Neural progenitor cell (in vitro differentiated cells): ENCODE results near the gene PITPNC1. TPM values are rescaled to one million over a fixed set of nuclear protein-coding genes. Genes with fewer than 3 reads are reported as not detected.

Experiments
- DNase-seq: peaks from one replicate; pipeline ENCODE4 v3.0.0-alpha.2; 2016; ENCODE audit warnings: low spot score
- H2AFZ ChIP-seq: fragments of 200-600 bp; sonication (generic); replicated peaks from 2 replicates; pipeline ENCODE4 v1.6.1; 2016; ENCODE audit warnings: antibody characterized with exemption
- H3F3A ChIP-seq: fragments of 200-600 bp; sonication (generic); 2 replicates; pipeline ENCODE4 v1.6.1; 2016; ENCODE audit warnings: antibody characterized with exemption, low read depth
- H3K27ac ChIP-seq: fragments of 200-600 bp; sonication (generic); 2 replicates; pipeline ENCODE4 v1.5.1; 2016; ENCODE audit warnings: mild to moderate bottlenecking
- H3K27me3 ChIP-seq: fragments of 200-600 bp; sonication (generic); 2 replicates; pipeline ENCODE4 v1.6.1; 2016; ENCODE audit warnings: mild to moderate bottlenecking, moderate library complexity
- H3K36me3 ChIP-seq: fragments of 200-600 bp; sonication (generic); 2 replicates; pipeline ENCODE4 v1.5.1; 2016
- H3K4me1 ChIP-seq: fragments of 200-600 bp; sonication (generic); 2 replicates; pipeline ENCODE4 v1.6.1; 2016; ENCODE audit warnings: mixed run types
- H3K4me2 ChIP-seq: fragments of 200-600 bp; sonication (generic); 2 replicates; pipeline ENCODE4 v1.6.1; 2016
- H3K4me3 ChIP-seq: fragments of 200-600 bp; sonication (generic); 2 replicates; pipeline ENCODE4 v1.5.1; 2016
- H3K79me2 ChIP-seq: fragments of 200-600 bp; sonication (generic); 2 replicates; pipeline ENCODE4 v1.6.1; 2016; ENCODE audit warnings: low read depth
- H3K9ac ChIP-seq: fragments of 200-600 bp; sonication (generic); 2 replicates; pipeline ENCODE4 v1.6.1; 2016
- H3K9me3 ChIP-seq: fragments of 200-600 bp; sonication (generic); 2 replicates; pipeline ENCODE4 v1.5.1; 2016; ENCODE audit warnings: low read depth
- H4K20me1 ChIP-seq: fragments of 200-600 bp; sonication (generic); 2 replicates; pipeline ENCODE4 v1.6.1; 2016; ENCODE audit warnings: low read depth
- H3K27ac Mint-ChIP-seq: 3 replicates; pipeline ENCODE4 v1.8.0; 2021; ENCODE audit warnings: mixed read lengths
- H3K27me3 Mint-ChIP-seq: 2 replicates; pipeline ENCODE4 v1.8.0; 2022; ENCODE audit warnings: low read depth, mild to moderate bottlenecking, inconsistent platforms, moderate library complexity, mixed read lengths; ENCODE audit not compliant: insufficient read depth
- H3K36me3 Mint-ChIP-seq: 3 replicates; pipeline ENCODE4 v1.8.0; 2021; ENCODE audit warnings: mixed read lengths
- H3K4me1 Mint-ChIP-seq: 3 replicates; pipeline ENCODE4 v1.8.0; 2021; ENCODE audit warnings: mixed read lengths
- H3K4me3 Mint-ChIP-seq: 3 replicates; pipeline ENCODE4 v1.8.0; 2021; ENCODE audit warnings: mild to moderate bottlenecking, moderate library complexity, mixed read lengths
- H3K9me3 Mint-ChIP-seq: 3 replicates; pipeline ENCODE4 v1.8.0; 2020; ENCODE audit warnings: mixed read lengths
- CTCF ChIP-seq: fragments of 200-600 bp; sonication (generic); IDR thresholded peaks from 2 replicates; pipeline ENCODE4 v1.5.1; 2017; ENCODE audit warnings: antibody characterized with exemption, mild to moderate bottlenecking
- EZH2 ChIP-seq: fragments of 200-600 bp; sonication (generic); IDR thresholded peaks from 2 replicates; pipeline ENCODE4 v1.6.1; 2017; ENCODE audit warnings: antibody characterized with exemption, mild to moderate bottlenecking, moderate library complexity
- EZH2phosphoT487 ChIP-seq: fragments of 200-600 bp; sonication (generic); IDR thresholded peaks from 2 replicates; pipeline ENCODE4 v1.6.1; 2017; ENCODE audit warnings: antibody characterized with exemption
- total RNA-seq: library from RNA; depleted of rRNA; stranded (reverse); fragments of >200 nt; gene quantifications from 2 replicates; pipeline ENCODE4 v1.2.3, GENCODE V29; 2015; ENCODE audit warnings: low replicate concordance

The PITPNC1 gene
- total RNA-seq, 1 donor from 2014 or later = 8.1 TPM

- H2AFZ ChIP-seq = no peak overlapping the region
- peaks cover 24% of the 10 kb centered on the region for H3K79me2 ChIP-seq
- no peaks in the 10 kb centered on the region for H3K27me3 ChIP-seq
- TF ChIP-seq CTCF (no peak), EZH2phosphoT487 (no peak), EZH2 (no peak)
- Mint-ChIP-seq H3K9me3 (no peaks in the 10 kb centered on the region), H3K27me3 (no peaks in the 10 kb centered on the region), H3K27ac (no peak overlapping the region), H3K36me3 (peaks cover 27% of the 10 kb centered on the region), H3K4me1 (no peaks in the 10 kb centered on the region), H3K4me3 (no peak overlapping the region)
- H3K27ac ChIP-seq = no peak overlapping the region
- peaks cover 5% of the 10 kb centered on the region for H4K20me1 ChIP-seq
- peaks cover 8% of the 10 kb centered on the region for H3K36me3 ChIP-seq
- H3K4me2 ChIP-seq = no peak overlapping the region
- no peaks in the 10 kb centered on the region for H3F3A ChIP-seq
- no peak for DNase-seq
- H3K4me1 ChIP-seq = no peaks in the 10 kb centered on the region
- no peaks in the 10 kb centered on the region for H3K9me3 ChIP-seq
- no peak overlapping the region for H3K9ac ChIP-seq
- H3K4me3 ChIP-seq = no peak overlapping the region
Measured at GRCh38 chr17:67353929-67354574, 23.0 kb upstream of the PITPNC1 start.

DNA sequence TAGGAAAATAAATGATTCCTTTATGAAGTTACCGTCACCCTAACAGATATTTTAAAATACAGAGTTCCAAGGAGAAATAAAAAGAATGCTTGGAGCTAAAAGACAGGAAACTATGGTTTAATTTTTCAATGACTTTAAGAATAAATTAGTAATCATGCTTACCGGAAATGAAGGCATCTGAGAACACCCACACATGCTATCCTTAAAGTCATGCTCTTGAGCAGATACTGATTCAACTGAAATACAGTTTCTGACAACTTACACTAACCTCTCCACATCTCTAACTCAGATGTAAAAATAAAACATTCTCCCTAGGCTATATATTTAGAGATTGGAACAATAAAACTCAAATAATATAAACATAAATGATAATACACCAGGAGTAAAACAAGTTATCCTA, 18.5 kb upstream of the PITPNC1 start:
- H3K36me3 Mint-ChIP-seq = peaks cover 23% of the 10 kb centered on the region
- Histone ChIP-seq H3K9ac (no peak overlapping the region), H3K4me1 (no peaks in the 10 kb centered on the region), H3K4me2 (no peak overlapping the region), H3K27me3 (no peaks in the 10 kb centered on the region), H3K79me2 (peaks cover 70% of the 10 kb centered on the region), H4K20me1 (peaks cover 44% of the 10 kb centered on the region), H3K4me3 (no peak overlapping the region), H3K36me3 (no peaks in the 10 kb centered on the region), H3K27ac (no peak overlapping the region), H3K9me3 (no peaks in the 10 kb centered on the region), H3F3A (peaks cover 10% of the 10 kb centered on the region), H2AFZ (no peak overlapping the region)
- no peak overlapping the region for H3K4me3 Mint-ChIP-seq
- TF ChIP-seq CTCF (no peak), EZH2 (no peak), EZH2phosphoT487 (no peak)
- no peak for DNase-seq
- H3K27ac Mint-ChIP-seq = no peak overlapping the region
- no peaks in the 10 kb centered on the region for H3K9me3 Mint-ChIP-seq
- no peaks in the 10 kb centered on the region for H3K4me1 Mint-ChIP-seq
- H3K27me3 Mint-ChIP-seq = no peaks in the 10 kb centered on the region

DNA sequence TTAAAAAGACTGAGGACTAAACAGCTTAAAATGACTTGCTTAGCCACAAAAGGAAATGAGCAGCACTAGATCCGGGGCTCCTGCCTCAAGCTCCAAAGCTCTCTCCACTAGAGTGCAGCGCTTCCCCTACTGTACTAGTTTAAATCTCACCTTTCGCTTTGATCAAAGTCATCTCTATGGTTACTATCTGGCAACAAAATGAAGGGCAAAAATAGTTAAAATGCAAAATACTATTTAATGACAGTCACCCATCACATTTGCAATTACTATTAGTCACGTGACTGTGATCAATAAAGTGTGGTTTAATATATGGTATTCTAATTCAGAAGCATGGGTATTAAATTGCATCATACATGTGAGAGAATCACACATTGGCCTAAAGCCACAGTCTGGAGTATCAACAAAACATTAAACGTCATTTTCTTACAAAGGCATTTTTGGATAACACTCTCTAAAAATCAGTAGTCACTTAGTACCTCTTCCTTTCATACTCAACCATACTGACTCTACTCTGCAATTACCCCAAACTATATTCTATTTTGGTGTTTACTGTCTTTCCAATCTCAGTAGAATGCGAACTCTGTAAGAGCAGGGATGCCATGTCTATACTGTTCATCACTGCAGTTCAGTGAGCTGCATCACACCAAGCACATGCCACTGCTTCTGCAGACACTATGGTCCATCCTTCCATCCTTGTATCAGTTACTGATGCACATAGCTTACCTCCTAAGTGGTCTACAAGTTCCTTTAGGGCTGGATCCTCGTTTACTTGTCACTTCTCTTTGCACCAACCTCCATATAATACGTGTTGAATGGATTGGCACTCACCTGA, 16.9 kb upstream of the PITPNC1 start:
- Mint-ChIP-seq H3K27me3 (no peaks in the 10 kb centered on the region), H3K36me3 (peaks cover 17% of the 10 kb centered on the region), H3K9me3 (no peaks in the 10 kb centered on the region), H3K4me1 (peaks cover 10% of the 10 kb centered on the region), H3K4me3 (no peak overlapping the region), H3K27ac (no peak overlapping the region)
- no peaks in the 10 kb centered on the region for H3K27me3 ChIP-seq
- no peak overlapping the region for H3K4me2 ChIP-seq
- H3K27ac ChIP-seq = no peak overlapping the region
- no peaks in the 10 kb centered on the region for H3K9me3 ChIP-seq
- peaks cover 56% of the 10 kb centered on the region for H4K20me1 ChIP-seq
- H2AFZ ChIP-seq = no peak overlapping the region
- no peak overlapping the region for H3K4me3 ChIP-seq
- peaks cover 1% of the 10 kb centered on the region for H3K4me1 ChIP-seq
- TF ChIP-seq CTCF (peak; percentile 42), EZH2 (no peak)
- DNase-seq = peak; percentile 35
- peaks cover 10% of the 10 kb centered on the region for H3F3A ChIP-seq
- H3K79me2 ChIP-seq = peaks cover 86% of the 10 kb centered on the region
- H3K9ac ChIP-seq = no peak overlapping the region
- H3K36me3 ChIP-seq = no peaks in the 10 kb centered on the region
